Lung (tissue), 12 donors: ENCODE results near the gene CHTF8. TPM values are rescaled to one million over a fixed set of nuclear protein-coding genes. Genes with fewer than 3 reads are reported as not detected.
A peak's percentile ranks its signal among the peaks of the same experiment; 100 is the strongest.

ENCODE experiments used
- ATAC-seq: fragments of 200-7000 bp; cut with Tn5 transposase; one replicate; pipeline ENCODE4 v1.9.1; 2020; ENCODE audit warnings: moderate number of reproducible peaks; ENCODE audit not compliant: insufficient read depth, low FRiP score
- DNase-seq, 3 donors: peaks; one replicate each; pipeline ENCODE4 v3.0.0-alpha.2; 2013 to 2017
- H3K27ac ChIP-seq, 2 donors: one replicate each; pipeline ENCODE4 v1.5.1; 2013; ENCODE audit warnings: mild to moderate bottlenecking in 2 of 2, moderate library complexity in 2 of 2, control low read depth in 1 of 2, inconsistent platforms in 1 of 2, low read depth in 1 of 2, low read length in 1 of 2
- H3K27me3 ChIP-seq, 3 donors: one replicate each; pipeline ENCODE4 v1.5.1; 2013; ENCODE audit warnings: low read length in 2 of 3; ENCODE audit not compliant: control insufficient read depth in 3 of 3, insufficient read depth in 3 of 3
- H3K36me3 ChIP-seq, 4 donors: one replicate each; pipeline ENCODE4 v1.5.1; 2013; ENCODE audit warnings: low read length in 4 of 4, mild to moderate bottlenecking in 1 of 4, moderate library complexity in 1 of 4; ENCODE audit not compliant: control insufficient read depth in 4 of 4, insufficient read depth in 4 of 4
- H3K4me1 ChIP-seq, 5 donors: one replicate each; pipeline ENCODE4 v1.5.1; 2013; ENCODE audit warnings: low read length in 5 of 5, mild to moderate bottlenecking in 2 of 5, moderate library complexity in 1 of 5; ENCODE audit not compliant: control insufficient read depth in 5 of 5, insufficient read depth in 5 of 5
- H3K4me3 ChIP-seq: one replicate; pipeline ENCODE4 v1.5.1; 2013; ENCODE audit warnings: mild to moderate bottlenecking, control low read depth, moderate library complexity
- H3K9ac ChIP-seq, 2 donors: one replicate each; pipeline ENCODE4 v1.5.1; 2013; ENCODE audit warnings: low read length in 2 of 2, control low read depth in 1 of 2; ENCODE audit not compliant: insufficient read depth in 1 of 2
- H3K9me3 ChIP-seq, 4 donors: one replicate each; pipeline ENCODE4 v1.5.1; 2013; ENCODE audit warnings: low read length in 3 of 4, mild to moderate bottlenecking in 1 of 4, moderate library complexity in 1 of 4; ENCODE audit not compliant: control insufficient read depth in 4 of 4, insufficient read depth in 3 of 4
- WGBS, 2 donors: extraction: QIAGEN DNeasy Blood & Tissue Kit; methylation state at CpG; one replicate each; pipeline ENCODE4 v1.1.7; 2013; 5-methylcytosine and 5-hydroxymethylcytosine counted together
- polyA plus RNA-seq, 2 donors: library from polyadenylated mRNA; stranded (reverse); fragments of 200-250 nt; gene quantifications; one replicate each; pipeline ENCODE4 v1.2.1, GENCODE V29; 2013
- total RNA-seq, 2 donors: library from RNA; depleted of rRNA in 1 of 2; stranded (reverse); fragments of >200 nt in 1 of 2; gene quantifications; one replicate each; pipeline ENCODE4 v1.2.1, GENCODE V29; 2014 to 2021
- TF ChIP-seq, protein P1 (sequence below): IDR thresholded peaks from 2 replicates; pipeline ENCODE4 v1.5.1; 2012; ENCODE audit warnings: mild to moderate bottlenecking; ENCODE audit errors: control extremely low read depth, extremely low read depth
- donor health status: control.
- donor health status: control.
- donor health status: Bipolar disorder and iron deficiency.
- donor health status: healthy.
- donor health status: DM: yes; HTN: yes; CAD: no.

The CHTF8 gene
- total and polyA plus RNA-seq, 4 donors = 26.0 to 101 (median 81.5) TPM

DNA sequence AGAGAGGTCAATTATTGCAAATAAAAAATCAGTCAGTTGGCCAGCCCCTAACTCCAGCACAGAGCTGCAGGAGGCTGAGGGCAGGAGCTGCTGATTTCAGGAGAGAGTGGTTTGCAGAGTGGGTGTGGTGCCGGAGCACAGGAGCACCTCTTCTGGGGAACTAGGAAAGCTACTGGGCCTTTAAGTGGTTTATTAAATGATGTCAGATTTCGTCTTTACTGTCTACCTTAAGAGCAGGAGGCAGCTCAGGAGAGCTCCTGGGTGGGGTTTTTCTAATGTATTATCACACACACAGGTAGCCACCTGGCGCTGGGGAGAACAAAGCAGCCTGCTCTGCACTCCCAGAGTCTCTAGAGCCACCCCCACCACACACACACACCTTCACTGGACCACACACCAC is 38.4 kb downstream of the CHTF8 start:
- 65 to 83% methylated on average over 3 of the region's 3 CpGs for WGBS, 2 donors
- TF ChIP-seq, protein P1, sequence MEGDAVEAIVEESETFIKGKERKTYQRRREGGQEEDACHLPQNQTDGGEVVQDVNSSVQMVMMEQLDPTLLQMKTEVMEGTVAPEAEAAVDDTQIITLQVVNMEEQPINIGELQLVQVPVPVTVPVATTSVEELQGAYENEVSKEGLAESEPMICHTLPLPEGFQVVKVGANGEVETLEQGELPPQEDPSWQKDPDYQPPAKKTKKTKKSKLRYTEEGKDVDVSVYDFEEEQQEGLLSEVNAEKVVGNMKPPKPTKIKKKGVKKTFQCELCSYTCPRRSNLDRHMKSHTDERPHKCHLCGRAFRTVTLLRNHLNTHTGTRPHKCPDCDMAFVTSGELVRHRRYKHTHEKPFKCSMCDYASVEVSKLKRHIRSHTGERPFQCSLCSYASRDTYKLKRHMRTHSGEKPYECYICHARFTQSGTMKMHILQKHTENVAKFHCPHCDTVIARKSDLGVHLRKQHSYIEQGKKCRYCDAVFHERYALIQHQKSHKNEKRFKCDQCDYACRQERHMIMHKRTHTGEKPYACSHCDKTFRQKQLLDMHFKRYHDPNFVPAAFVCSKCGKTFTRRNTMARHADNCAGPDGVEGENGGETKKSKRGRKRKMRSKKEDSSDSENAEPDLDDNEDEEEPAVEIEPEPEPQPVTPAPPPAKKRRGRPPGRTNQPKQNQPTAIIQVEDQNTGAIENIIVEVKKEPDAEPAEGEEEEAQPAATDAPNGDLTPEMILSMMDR = no peak
- no peak overlapping the region for H3K4me3 ChIP-seq
- no peak for ATAC-seq
- H3K9me3 ChIP-seq = no peaks in the 10 kb centered on the region
- H3K9ac ChIP-seq = no peak overlapping the region
- H3K27me3 ChIP-seq = no peaks in the 10 kb centered on the region
- no peaks in the 10 kb centered on the region for H3K36me3 ChIP-seq
- no peak for DNase-seq
- peaks cover 0 to 14% (median 11%) of the 10 kb centered on the region in 5 donors for H3K4me1 ChIP-seq
- H3K27ac ChIP-seq = no peak overlapping the region

DNA sequence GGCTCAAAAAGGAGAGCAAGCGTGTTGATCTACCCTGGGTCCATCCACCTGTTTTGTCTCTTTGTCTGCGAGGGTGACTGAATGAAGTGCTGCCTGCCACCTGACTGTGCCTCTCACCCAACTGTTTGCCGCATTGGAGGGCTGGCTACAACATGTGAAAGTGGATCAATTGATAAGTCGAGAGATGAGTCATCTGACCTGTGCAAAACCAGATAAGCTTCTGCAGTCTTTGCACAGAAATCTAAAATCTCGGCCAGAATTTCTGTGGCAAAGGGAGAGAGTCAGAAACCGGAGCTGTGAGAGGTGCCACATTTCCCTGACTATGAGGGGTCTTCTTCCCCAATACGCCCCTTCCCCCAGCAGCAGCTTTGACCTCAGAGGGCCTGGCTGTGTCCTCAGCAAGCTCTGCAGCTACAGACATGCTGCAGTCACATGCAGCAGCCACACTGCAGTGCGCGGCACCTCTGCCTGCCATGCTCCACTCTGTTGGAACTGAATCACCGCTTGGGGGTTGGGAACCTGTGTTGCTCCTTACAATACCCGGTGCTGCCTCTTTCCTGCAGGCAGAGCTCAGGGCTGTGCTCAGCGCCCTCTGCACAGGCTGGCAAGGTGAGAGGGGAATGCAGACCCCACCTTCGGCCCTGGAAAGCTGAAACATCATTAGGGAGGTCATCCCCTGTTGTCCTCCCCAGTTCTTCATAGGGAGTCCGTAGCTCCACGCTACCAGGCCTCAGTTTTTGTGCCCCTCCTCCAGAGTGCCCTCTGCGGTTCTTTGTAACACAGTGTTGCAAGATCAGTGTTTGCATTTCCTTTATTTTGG is 43.1 kb downstream of the CHTF8 start:
- DNase-seq = peak in 1 of 3 donors; percentile 63
- no peaks in the 10 kb centered on the region for H3K27me3 ChIP-seq
- peaks cover 0 to 2% (median 0%) of the 10 kb centered on the region in 4 donors for H3K36me3 ChIP-seq
- TF ChIP-seq, protein P1 = no peak
- no peak overlapping the region for H3K4me3 ChIP-seq
- 31 to 33% methylated on average over 16 of the region's 16 CpGs for WGBS, 2 donors
- no peak for ATAC-seq
- peaks cover 0 to 19% (median 10%) of the 10 kb centered on the region in 5 donors for H3K4me1 ChIP-seq
- no peak overlapping the region for H3K9ac ChIP-seq
- H3K27ac ChIP-seq = peak overlapping the region in 1 of 2 donors; percentile 73
- H3K9me3 ChIP-seq = no peaks in the 10 kb centered on the region

DNA sequence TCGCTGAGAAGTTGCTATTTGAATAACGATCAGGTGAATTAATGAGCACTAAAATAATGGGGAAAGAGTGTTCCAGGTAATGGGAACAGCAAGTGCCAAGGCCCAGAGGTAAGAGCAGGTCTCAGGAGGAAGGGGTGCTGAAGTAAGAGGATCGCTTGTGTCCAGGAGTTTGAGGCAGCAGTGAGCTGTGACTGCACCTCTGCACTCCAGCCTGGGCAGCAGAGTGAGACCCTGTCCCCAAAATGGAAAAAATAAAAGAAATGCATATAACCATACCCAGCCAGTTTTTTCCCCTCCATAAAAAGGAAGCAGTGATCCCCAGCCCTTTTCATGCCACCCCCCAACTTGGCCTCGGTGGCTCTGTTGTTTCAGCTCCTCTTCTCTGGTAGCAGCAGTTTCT is 43.7 kb downstream of the CHTF8 start:
- TF ChIP-seq, protein P1 = no peak
- ATAC-seq = no peak
- Histone ChIP-seq H3K4me1 (peaks cover 0 to 24% (median 12%) of the 10 kb centered on the region in 5 donors), H3K9ac (no peak overlapping the region), H3K27me3 (no peaks in the 10 kb centered on the region), H3K4me3 (no peak overlapping the region), H3K9me3 (no peaks in the 10 kb centered on the region), H3K27ac (peak overlapping the region in 1 of 2 donors; percentile 73), H3K36me3 (peaks cover 0 to 2% (median 0%) of the 10 kb centered on the region in 4 donors)
- no peak for DNase-seq
- WGBS, 2 donors = 64 to 69% methylated on average over 4 of the region's 4 CpGs
